ENCODE results near the gene AMDHD1. TPM values are rescaled to one million over a fixed set of nuclear protein-coding genes. Genes with fewer than 3 reads are reported as not detected.

The AMDHD1 gene
- total RNA-seq, 1 donor from 2014 or later = 1.2 TPM

GRCh38 chr12:95995238-95996031 is 52.3 kb downstream of the AMDHD1 start:
- no peak for DNase-seq (ENCODE audit: low spot score)

- DNase-seq (ENCODE audit: low spot score) = no peak
Observed at GRCh38 chr12:95996034-95996658, 53.0 kb downstream of the AMDHD1 start, which contains the start of gene HAL. Gene HAL (minus strand): TSS chr12:95996344. CDS start chr12:95995910, 434 bp downstream.

- DNase-seq (ENCODE audit: low spot score) = no peak
Observed at GRCh38 chr12:95997276-95997675, 54.1 kb downstream of the AMDHD1 start.

GRCh38 chr12:95997911-95998510 is 54.9 kb downstream of the AMDHD1 start:
- DNase-seq (ENCODE audit: low spot score) = no peak

GRCh38 chr12:95998611-95999286 is 55.6 kb downstream of the AMDHD1 start:
- peak; percentile 26 for DNase-seq (ENCODE audit: low spot score)

- no peak for DNase-seq (ENCODE audit: low spot score)
Observed at GRCh38 chr12:95999484-95999883, 56.4 kb downstream of the AMDHD1 start.

- no peak for DNase-seq (ENCODE audit: low spot score)
Observed at GRCh38 chr12:96000858-96001257, 57.7 kb downstream of the AMDHD1 start.

- no peak for DNase-seq (ENCODE audit: low spot score)
Observed at GRCh38 chr12:96006727-96007126, 63.6 kb downstream of the AMDHD1 start.

- DNase-seq (ENCODE audit: low spot score) = no peak
Observed at GRCh38 chr12:96007729-96008128, 64.6 kb downstream of the AMDHD1 start.

GRCh38 chr12:96014943-96015599 is 71.9 kb downstream of the AMDHD1 start:
- no peak for DNase-seq (ENCODE audit: low spot score)

GRCh38 chr12:96015672-96016071 is 72.5 kb downstream of the AMDHD1 start:
- no peak for DNase-seq (ENCODE audit: low spot score)

Other genes starting within 250 kb of the AMDHD1 start
- 35.1 TPM for gene NTN4, start 152.6 kb upstream of the AMDHD1 start, total RNA-seq
- 10.9 TPM for gene SNRPF, start 84.4 kb upstream of the AMDHD1 start, total RNA-seq
- gene CCDC38, start 717 bp upstream of the AMDHD1 start, total RNA-seq = not detected
- 0.58 TPM for gene HAL, start 53.0 kb downstream of the AMDHD1 start, total RNA-seq
- 62.1 TPM for gene LTA4H, start 92.3 kb downstream of the AMDHD1 start, total RNA-seq

All from mucosa of gallbladder (tissue), 1 donor.